Measurements from ENCODE around the gene SACS.
"Not testable (repeated sequence)": the region's sequence is repeated elsewhere in the genome, so short reads cannot be mapped to it uniquely, and the experiment has no call there.

The SACS gene

GRCh38 chr13:23427881-23428528 lies 5.5 kb downstream of the SACS start:
- Histone ChIP-seq H3K9ac (ENCODE audit: low read length) (no peak overlapping the region), H3K36me3 (ENCODE audit: control insufficient read depth, insufficient read depth, low read length) (no peaks in the 10 kb centered on the region), H3K27ac (ENCODE audit: low read depth, low read length) (peak overlapping the region; percentile 75), H3K27me3 (ENCODE audit: control insufficient read depth, insufficient read depth, low read length) (no peaks in the 10 kb centered on the region), H3K4me1 (ENCODE audit: control insufficient read depth, insufficient read depth, low read length) (peaks cover 21% of the 10 kb centered on the region), H3K4me3 (ENCODE audit: low read length) (peak overlapping the region; percentile 22)

- H3K27me3 ChIP-seq (ENCODE audit: control insufficient read depth, insufficient read depth, low read length), result no peaks in the 10 kb centered on the region
- H3K4me1 ChIP-seq (ENCODE audit: control insufficient read depth, insufficient read depth, low read length), result peaks cover 21% of the 10 kb centered on the region
- peak overlapping the region; percentile 76 for H3K27ac ChIP-seq (ENCODE audit: low read depth, low read length)
- H3K36me3 ChIP-seq (ENCODE audit: control insufficient read depth, insufficient read depth, low read length), result no peaks in the 10 kb centered on the region
- H3K4me3 ChIP-seq (ENCODE audit: low read length), result peak overlapping the region; percentile 22
- no peak overlapping the region for H3K9ac ChIP-seq (ENCODE audit: low read length)
These were observed 6.1 kb downstream of the SACS start for GRCh38 chr13:23427342-23427843.

GRCh38 chr13:23421596-23421995 lies 11.9 kb downstream of the SACS start:
- no peak overlapping the region for H3K4me3 ChIP-seq (ENCODE audit: low read length)
- H3K9ac ChIP-seq (ENCODE audit: low read length), result no peak overlapping the region
- H3K36me3 ChIP-seq (ENCODE audit: control insufficient read depth, insufficient read depth, low read length), result no peaks in the 10 kb centered on the region
- no peaks in the 10 kb centered on the region for H3K27me3 ChIP-seq (ENCODE audit: control insufficient read depth, insufficient read depth, low read length)
- no peak overlapping the region for H3K27ac ChIP-seq (ENCODE audit: low read depth, low read length)
- H3K4me1 ChIP-seq (ENCODE audit: control insufficient read depth, insufficient read depth, low read length), result peaks cover 1% of the 10 kb centered on the region

- H3K27ac ChIP-seq (ENCODE audit: low read depth, low read length), result no peak overlapping the region
- no peaks in the 10 kb centered on the region for H3K4me1 ChIP-seq (ENCODE audit: control insufficient read depth, insufficient read depth, low read length)
These were observed 14.5 kb downstream of the SACS start for GRCh38 chr13:23418776-23419683.

GRCh38 chr13:23414682-23415081 lies 18.8 kb downstream of the SACS start:
- Histone ChIP-seq H3K27me3 (ENCODE audit: control insufficient read depth, insufficient read depth, low read length) (no peaks in the 10 kb centered on the region), H3K36me3 (ENCODE audit: control insufficient read depth, insufficient read depth, low read length) (no peaks in the 10 kb centered on the region), H3K4me3 (ENCODE audit: low read length) (no peak overlapping the region), H3K27ac (ENCODE audit: low read depth, low read length) (no peak overlapping the region), H3K9ac (ENCODE audit: low read length) (no peak overlapping the region), H3K4me1 (ENCODE audit: control insufficient read depth, insufficient read depth, low read length) (no peaks in the 10 kb centered on the region)

More at GRCh38 chr13:23418776-23419683, 14.5 kb downstream of the SACS start:
- Histone ChIP-seq H3K36me3 (ENCODE audit: control insufficient read depth, insufficient read depth, low read length) (no peaks in the 10 kb centered on the region), H3K9ac (ENCODE audit: low read length) (no peak overlapping the region), H3K4me3 (ENCODE audit: low read length) (no peak overlapping the region), H3K27me3 (ENCODE audit: control insufficient read depth, insufficient read depth, low read length) (no peaks in the 10 kb centered on the region)

GRCh38 chr13:23411706-23412105 lies 21.8 kb downstream of the SACS start:
- Histone ChIP-seq H3K4me3 (ENCODE audit: low read length) (no peak overlapping the region), H3K27ac (ENCODE audit: low read depth, low read length) (no peak overlapping the region), H3K27me3 (ENCODE audit: control insufficient read depth, insufficient read depth, low read length) (no peaks in the 10 kb centered on the region), H3K36me3 (ENCODE audit: control insufficient read depth, insufficient read depth, low read length) (no peaks in the 10 kb centered on the region), H3K4me1 (ENCODE audit: control insufficient read depth, insufficient read depth, low read length) (no peaks in the 10 kb centered on the region), H3K9ac (ENCODE audit: low read length) (no peak overlapping the region)

GRCh38 chr13:23411220-23411619 lies 22.3 kb downstream of the SACS start:
- no peak overlapping the region for H3K9ac ChIP-seq (ENCODE audit: low read length)
- H3K27ac ChIP-seq (ENCODE audit: low read depth, low read length), result no peak overlapping the region

GRCh38 chr13:23408026-23408425 lies 25.5 kb downstream of the SACS start:
- H3K27ac ChIP-seq (ENCODE audit: low read depth, low read length), result no peak overlapping the region
- H3K36me3 ChIP-seq (ENCODE audit: control insufficient read depth, insufficient read depth, low read length), result no peaks in the 10 kb centered on the region
- H3K27me3 ChIP-seq (ENCODE audit: control insufficient read depth, insufficient read depth, low read length), result no peaks in the 10 kb centered on the region
- H3K4me3 ChIP-seq (ENCODE audit: low read length), result no peak overlapping the region
- H3K4me1 ChIP-seq (ENCODE audit: control insufficient read depth, insufficient read depth, low read length), result no peaks in the 10 kb centered on the region
- H3K9ac ChIP-seq (ENCODE audit: low read length), result no peak overlapping the region

More at GRCh38 chr13:23411220-23411619, 22.3 kb downstream of the SACS start:
- Histone ChIP-seq H3K4me1 (ENCODE audit: control insufficient read depth, insufficient read depth, low read length) (no peaks in the 10 kb centered on the region), H3K4me3 (ENCODE audit: low read length) (no peak overlapping the region), H3K27me3 (ENCODE audit: control insufficient read depth, insufficient read depth, low read length) (no peaks in the 10 kb centered on the region), H3K36me3 (ENCODE audit: control insufficient read depth, insufficient read depth, low read length) (no peaks in the 10 kb centered on the region)

- not testable (repeated sequence) for H3K4me3 ChIP-seq (ENCODE audit: low read length); H3K4me1 ChIP-seq (ENCODE audit: control insufficient read depth, insufficient read depth, low read length); H3K27ac ChIP-seq (ENCODE audit: low read depth, low read length); H3K27me3 ChIP-seq (ENCODE audit: control insufficient read depth, insufficient read depth, low read length); H3K36me3 ChIP-seq (ENCODE audit: control insufficient read depth, insufficient read depth, low read length); H3K9ac ChIP-seq (ENCODE audit: low read length)
These were observed 32.3 kb downstream of the SACS start for GRCh38 chr13:23401156-23401555.

GRCh38 chr13:23399347-23399746 lies 34.2 kb downstream of the SACS start:
- Histone ChIP-seq H3K27me3 (ENCODE audit: control insufficient read depth, insufficient read depth, low read length) (no peaks in the 10 kb centered on the region), H3K27ac (ENCODE audit: low read depth, low read length) (no peak overlapping the region), H3K4me1 (ENCODE audit: control insufficient read depth, insufficient read depth, low read length) (no peaks in the 10 kb centered on the region), H3K9ac (ENCODE audit: low read length) (no peak overlapping the region), H3K4me3 (ENCODE audit: low read length) (no peak overlapping the region), H3K36me3 (ENCODE audit: control insufficient read depth, insufficient read depth, low read length) (no peaks in the 10 kb centered on the region)

GRCh38 chr13:23394821-23395220 lies 38.7 kb downstream of the SACS start:
- H3K27me3 ChIP-seq (ENCODE audit: control insufficient read depth, insufficient read depth, low read length), result no peaks in the 10 kb centered on the region

GRCh38 chr13:23392925-23393645 lies 40.4 kb downstream of the SACS start:
- H3K4me3 ChIP-seq (ENCODE audit: low read length), result no peak overlapping the region
- no peaks in the 10 kb centered on the region for H3K4me1 ChIP-seq (ENCODE audit: control insufficient read depth, insufficient read depth, low read length)
- H3K9ac ChIP-seq (ENCODE audit: low read length), result no peak overlapping the region
- H3K36me3 ChIP-seq (ENCODE audit: control insufficient read depth, insufficient read depth, low read length), result no peaks in the 10 kb centered on the region
- no peaks in the 10 kb centered on the region for H3K27me3 ChIP-seq (ENCODE audit: control insufficient read depth, insufficient read depth, low read length)
- no peak overlapping the region for H3K27ac ChIP-seq (ENCODE audit: low read depth, low read length)

More at GRCh38 chr13:23394821-23395220, 38.7 kb downstream of the SACS start:
- Histone ChIP-seq H3K36me3 (ENCODE audit: control insufficient read depth, insufficient read depth, low read length) (no peaks in the 10 kb centered on the region), H3K4me3 (ENCODE audit: low read length) (no peak overlapping the region), H3K9ac (ENCODE audit: low read length) (no peak overlapping the region), H3K4me1 (ENCODE audit: control insufficient read depth, insufficient read depth, low read length) (no peaks in the 10 kb centered on the region), H3K27ac (ENCODE audit: low read depth, low read length) (no peak overlapping the region)

All from rectal smooth muscle tissue (tissue), 1 donor.